GM19193 (cell line): Measurements from ENCODE around the gene GPR137B.

ENCODE experiments used
- POLR2A ChIP-seq: IDR thresholded peaks from 4 replicates; pipeline ENCODE4 v1.6.1; 2011; ENCODE audit not compliant: insufficient read depth, insufficient read length; ENCODE audit errors: extremely low read depth

Gene GPR137B

DNA sequence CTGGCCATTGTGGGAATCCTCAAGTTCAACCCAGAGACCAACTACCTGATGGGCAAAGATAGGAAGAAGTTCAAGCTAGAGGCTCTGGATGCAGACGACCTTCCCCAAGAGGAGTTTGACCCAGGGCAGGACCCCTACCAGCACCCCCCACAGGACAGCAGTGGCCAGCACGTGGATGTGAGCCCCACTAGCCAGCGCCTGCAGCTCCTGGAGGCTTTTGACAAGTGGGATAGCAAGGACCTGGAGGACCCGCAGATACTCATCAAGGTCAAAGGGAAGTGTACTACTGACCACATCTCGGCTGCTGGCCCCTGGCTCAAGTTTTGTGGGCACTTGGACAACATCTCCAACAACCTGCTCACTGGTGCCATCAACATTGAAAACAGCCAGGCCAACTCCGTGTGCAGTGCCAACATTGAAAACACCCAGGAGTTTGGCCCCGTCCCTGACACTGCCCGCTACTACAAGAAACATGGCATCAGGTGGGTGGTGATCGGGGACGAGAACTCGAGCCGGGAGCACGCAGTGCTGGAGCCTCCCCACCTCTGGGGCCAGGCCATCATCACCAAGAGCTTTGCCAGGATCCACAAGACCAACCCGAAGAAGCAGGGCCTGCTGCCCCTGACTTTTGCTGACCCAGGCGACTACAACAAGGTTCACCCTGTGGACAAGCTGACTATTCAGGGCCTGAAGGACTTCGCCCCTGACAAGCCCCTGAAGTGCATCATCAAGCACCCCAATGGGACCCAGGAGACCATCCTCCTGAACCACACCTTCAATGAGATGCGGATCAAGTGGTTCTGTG is 30.6 kb upstream of the GPR137B start:
- TF ChIP-seq POLR2A: no peak

DNA sequence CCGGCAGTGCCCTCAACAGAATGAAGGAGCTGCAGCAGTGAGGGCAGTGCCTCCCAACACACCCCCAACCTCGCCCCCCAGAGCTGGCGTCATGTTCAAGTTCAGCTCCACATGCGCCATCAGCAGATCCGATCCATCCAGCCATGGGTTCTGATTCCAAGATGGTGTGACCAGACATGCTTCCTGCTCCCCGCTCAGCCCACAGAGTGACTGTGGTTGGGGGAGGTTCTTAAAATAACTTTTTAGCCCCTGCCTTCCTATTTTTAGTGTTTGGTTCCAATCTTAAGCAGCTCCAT is 30.1 kb upstream of the GPR137B start:
- no peak for TF ChIP-seq POLR2A

DNA sequence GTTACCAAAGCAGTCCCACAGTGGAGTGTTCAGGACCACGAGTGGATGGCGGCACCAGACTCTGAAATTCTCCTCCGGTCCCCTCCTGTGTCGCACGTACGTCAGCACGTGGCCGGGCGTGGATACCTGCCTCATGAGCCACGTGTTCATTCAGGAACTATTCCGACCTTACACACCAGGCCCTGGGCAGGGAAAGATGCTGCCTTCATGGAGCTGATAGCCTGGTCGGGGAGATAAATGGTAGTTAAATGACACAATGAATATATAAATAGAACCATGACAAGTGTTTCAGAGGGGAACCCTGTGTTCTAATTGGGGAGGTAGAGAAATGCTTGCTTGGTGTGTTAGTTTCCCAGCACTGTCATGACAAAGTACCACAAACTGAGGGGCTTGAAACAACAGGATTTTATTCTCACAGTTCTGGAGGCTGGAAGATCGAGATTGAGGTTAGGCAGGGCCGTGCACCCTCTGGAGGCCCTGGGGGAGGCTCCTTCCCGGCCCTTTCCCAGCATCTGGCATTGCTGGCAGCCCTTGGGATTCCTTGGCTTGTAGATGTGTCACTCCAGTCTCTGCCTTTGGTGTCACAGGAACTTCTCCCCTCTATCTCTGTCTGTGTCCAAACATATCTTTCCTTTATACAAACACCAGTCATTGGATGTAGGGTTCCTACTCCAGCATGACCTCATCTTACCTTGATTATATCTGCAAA is 28.9 kb upstream of the GPR137B start:
- TF ChIP-seq POLR2A: no peak

DNA sequence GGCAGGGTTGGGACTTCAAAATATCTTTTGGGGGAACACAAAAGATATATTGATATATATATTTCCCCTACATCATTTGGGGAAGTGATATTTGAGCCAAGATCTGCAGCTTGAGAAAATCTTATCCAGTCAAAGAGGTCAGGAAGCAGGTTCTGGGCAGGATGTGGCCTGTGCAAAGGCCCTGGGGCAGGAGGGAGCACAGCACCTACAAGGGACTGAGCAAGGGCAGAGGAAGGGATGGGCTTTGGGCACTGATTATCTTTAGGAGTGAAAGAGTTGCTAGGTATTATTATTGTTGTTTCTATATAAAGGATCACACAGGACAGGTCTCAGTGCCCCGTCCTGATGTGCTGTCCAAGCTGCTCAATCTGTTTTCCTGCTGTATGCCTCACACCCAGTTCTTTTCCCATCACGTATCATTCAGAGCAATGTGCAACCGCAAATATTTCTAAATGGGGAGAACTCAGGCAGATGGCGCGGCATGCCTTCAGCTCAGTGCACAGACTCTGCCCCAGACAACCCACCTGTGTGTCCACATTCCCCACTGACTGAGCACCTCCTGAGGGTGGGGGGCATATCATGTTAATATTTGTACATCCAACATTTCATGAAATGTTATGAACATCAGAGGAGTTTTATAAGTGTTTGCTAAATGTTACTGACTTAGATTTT is 28.1 kb upstream of the GPR137B start:
- TF ChIP-seq POLR2A: no peak

DNA sequence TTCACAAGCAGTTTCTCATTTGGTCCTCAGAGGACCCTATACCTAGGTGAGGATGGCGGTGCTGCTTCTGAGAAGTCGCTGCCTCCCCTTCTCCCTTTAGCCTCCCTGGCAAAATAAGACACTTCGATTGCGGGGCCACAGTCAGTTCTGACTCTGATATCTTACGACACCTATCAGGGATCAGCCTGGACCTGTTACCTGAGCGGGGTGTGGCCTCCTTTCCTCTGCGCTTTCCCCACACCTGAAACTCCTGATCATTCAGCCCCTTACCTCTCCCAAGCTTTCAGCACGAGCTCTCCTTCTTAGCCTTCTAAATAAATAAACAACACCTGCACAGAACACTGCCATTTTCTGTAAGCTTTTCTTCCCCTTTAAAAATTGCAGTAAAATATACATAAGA is 24.6 kb upstream of the GPR137B start:
- TF ChIP-seq POLR2A: no peak

DNA sequence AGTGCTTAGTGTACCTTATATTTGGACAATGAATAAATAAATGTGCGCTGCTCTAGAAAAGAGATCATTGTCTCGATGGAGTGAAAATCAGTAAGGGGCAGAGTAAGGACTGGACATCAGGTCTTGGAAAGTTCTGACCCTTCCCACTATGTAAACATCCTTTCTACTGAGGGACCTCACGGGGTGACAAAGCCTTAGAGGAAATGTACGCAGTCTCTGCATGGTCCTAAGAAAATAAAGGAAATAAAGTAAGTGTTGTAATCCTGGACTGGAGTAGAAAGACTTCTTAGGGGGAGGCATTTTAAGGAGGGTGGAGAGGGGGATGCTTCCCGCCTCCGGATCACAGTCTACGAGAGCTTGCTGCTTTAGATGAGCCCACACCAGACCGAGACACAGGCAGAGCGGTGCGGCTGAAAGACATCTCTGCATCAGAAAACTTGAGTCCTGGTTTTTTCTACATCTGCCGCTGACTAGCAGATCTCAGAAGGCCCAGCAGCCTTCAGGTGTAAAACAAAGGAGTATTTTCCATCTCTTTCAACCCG is 22.3 kb upstream of the GPR137B start:
- no peak for TF ChIP-seq POLR2A

DNA sequence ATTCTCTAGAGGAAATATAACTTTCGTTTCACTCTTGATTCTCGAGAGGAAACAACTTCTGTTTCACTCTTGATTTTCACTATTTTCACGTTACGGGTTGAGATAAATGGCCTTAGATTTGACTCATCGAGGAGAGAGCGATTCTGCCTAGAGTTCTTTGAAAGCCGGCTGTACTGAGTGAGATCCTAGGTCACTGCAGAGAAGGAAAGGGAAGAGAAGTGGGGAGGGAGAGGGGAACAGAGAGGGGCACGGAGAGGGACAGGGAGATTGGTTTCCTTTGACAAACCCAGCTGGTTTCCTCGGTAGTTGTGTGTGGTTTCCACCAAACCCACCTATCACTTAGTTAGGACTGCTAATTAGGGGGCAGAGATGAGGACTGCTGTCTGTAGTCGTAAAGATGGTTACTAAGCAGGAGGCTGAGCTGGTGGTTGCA is 21.6 kb upstream of the GPR137B start:
- TF ChIP-seq POLR2A: no peak

DNA sequence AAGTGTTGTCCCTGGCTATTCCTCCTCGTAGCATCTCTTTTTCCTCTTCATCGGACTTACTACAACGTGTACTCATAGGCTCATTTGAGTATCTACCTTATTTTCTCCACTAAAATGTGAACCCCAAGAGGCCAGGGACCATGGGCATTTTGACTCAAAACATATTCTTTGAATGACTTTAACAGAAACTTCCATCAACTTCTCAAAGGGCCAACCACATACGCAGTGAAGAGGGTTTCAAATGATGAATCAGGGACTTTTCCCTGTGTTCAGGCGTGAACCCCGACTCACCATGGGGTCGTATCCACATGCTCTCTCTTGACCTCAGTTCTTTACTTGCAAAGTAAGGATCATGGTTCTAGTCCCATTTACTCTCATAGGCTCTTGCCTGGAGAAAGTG is 20.2 kb upstream of the GPR137B start:
- no peak for TF ChIP-seq POLR2A

DNA sequence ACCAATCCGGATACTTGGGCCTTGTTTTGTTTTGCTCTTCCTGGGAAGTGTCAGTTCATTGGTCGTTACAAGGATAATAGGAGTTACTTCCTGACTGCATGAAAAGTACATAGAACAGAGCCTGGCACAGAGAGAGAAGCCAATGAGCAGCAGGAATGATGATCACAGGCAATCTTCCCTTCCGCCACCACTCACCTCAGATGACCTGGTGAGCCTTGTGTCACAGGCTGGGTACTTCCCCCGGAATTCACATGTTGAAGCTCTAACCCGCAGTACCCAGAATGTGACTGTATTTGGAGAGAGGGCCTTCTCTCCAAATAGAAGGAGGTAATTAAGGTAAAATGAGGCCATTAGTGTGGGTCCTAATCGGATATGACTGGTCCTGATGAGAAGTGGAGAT is 18.8 kb upstream of the GPR137B start:
- no peak for TF ChIP-seq POLR2A

DNA sequence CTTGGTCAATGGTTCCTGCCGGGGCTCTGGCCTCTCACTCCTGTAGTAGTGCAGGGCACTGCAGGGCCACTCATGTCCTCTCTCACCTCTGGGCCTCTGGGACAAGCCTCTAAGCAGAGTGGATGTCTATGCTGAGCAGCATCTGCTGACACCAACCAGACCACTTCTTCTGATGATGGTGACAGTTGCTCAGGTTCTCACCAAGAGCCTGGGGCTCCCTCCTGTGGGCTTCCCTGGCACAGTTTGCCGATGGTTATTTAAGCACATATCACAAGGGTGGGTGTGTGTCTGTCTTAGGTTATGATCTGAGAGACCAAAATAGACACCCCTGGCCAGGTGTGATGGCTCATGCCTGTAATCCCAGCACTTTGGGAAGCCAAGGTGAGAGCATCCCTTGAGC is 17.4 kb upstream of the GPR137B start:
- no peak for TF ChIP-seq POLR2A

DNA sequence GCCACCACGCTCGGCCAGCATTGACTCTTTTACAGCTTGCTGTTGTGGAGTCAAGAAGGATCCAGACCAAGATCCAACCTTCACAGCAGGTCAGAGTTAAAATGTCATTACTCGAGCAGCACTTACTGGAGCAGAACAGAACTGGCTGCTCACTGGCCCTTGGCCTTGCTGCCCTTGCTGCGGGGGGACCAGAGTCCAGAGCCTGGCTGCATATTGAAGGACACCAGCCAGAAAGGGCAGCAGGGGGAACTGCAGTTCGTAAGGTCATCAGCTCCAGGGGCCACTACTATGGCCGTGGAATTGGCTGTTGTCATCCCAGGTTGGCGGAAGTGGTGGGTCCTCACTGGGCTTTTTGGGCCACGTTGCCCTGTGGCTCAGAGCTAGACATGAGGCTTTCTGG is 15.3 kb upstream of the GPR137B start:
- TF ChIP-seq POLR2A: no peak

DNA sequence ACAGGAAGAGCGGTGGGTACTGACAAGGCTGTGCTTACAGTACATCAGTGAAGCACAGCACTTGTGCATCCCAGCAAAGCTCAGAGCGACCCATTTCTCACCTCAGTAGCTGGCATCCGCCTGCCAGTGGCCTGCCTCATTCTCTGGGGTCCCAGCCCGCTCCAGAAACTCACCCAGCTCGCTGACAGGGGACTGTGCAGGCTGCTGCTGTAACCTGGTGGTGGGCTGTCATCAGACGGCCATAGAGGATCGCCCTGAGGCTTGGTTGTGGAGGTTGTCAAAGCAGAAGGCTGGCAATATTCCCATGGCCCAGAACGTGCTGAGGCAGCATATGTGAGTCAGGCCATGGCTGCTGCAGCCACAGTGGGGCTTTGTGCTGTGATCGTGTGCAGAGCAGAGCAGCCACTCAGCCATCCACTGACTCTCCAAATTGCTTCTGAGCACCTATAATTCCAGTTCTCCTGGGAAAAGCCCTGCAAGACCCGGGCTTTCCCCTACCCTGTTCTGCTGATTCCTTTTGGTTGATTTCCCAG is 13.6 kb upstream of the GPR137B start:
- TF ChIP-seq POLR2A: no peak

DNA sequence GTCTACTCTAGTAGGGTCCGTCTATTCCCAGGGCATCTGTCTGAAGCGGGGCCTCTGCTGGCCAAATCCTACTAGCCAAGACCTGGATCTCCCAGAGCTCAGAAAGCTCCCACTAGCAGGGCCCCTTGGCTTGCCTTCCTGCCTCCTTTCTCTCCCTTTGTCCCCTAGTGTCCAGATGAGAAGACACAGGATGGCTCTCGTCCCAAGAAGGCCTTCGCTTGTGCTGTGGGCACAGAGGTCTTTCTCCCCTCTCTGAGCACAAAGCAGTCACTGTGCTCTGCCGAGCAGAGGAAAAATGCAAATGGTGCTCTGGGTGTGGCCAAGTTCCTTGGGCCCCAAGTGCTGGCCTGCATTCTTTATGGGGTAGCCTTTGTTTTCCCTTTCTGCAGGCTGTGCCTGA is 13.0 kb upstream of the GPR137B start:
- no peak for TF ChIP-seq POLR2A

DNA sequence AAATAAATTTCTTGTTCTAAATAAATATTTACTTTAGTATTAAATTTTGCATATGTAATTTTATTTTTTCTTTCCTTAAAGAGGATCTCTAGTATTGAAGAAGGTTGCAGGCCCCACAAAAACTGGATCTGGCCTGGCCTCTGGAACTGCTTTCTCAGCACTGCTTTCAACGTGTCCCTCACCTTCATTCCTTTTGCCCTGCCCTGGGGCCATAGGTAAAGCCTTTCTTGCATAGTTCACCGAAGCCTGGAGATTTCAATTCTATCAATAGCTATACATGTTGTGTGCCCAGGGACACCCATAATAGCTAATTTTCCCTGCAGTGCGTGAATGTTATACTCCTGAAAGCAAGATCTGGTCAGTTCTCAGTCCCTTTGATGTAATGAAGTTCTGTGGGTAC is 12.0 kb upstream of the GPR137B start:
- no peak for TF ChIP-seq POLR2A

DNA sequence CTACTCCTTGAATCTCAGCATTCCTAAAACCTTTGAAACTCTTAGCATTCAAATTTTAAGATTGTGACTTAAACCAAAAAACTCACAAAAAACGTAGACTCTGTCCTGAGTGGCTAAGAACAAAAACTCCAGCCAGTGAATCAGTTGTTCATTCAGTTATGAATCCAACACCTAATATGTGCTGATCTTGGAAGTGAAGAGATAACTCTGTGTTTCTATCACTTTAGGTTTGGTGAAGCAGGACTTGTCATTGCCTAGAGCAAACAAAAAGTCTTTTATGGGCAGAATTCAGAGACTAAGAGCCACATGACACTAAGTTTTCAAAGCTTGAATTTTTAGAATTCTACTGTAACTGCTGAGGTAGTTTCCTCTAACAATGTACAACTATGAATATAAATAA is 10.4 kb upstream of the GPR137B start:
- no peak for TF ChIP-seq POLR2A

DNA sequence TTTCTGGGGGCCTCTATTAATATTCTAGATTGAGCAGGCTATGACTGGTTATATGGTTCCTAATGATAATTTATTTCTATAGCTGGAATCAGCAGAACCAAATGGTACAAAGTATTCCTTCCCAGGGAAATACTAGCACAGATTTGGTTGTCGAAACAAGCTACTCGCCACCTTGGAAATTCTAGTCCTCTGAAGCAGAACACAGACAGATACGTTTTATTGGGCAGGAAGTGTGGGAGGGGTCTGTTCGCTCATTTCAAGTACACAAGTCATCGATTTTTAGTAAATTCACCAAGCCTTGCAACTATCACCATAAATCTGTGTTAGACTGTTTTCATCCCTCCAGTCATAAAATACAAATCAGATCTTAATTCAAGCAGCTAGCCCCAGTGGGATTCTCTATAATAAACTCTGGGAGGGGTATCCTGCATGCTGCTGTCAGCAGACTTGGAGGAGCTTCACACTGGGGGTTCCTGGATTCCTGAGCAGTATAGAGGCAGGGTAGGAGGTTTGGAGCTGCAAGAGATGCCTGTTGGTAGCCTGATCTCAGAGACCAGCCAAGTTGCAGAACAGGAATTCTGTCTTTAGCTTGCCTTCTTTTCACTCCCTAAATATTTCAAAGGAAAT is 9.8 kb upstream of the GPR137B start:
- TF ChIP-seq POLR2A: no peak

DNA sequence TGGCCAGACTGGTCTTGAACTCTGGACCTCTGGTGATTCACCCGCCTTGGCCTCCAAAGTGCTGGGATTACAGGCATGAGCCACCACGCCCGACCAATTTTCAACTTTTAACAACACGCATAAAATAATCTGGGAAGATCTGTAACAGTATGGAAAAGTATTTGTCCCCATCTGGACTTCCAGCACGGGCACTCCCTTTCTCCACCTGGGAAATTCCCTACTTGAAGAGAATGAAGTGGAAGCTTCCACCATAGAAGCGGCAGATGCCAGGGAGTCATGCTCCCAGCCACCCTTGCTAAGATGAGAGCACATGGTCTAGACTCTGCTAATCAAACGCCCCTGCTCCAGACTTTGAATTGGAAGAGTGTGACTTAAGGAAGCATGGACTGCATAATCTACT is 9.0 kb upstream of the GPR137B start:
- TF ChIP-seq POLR2A: no peak
